Measurements from ENCODE around the gene MYO1E. TPM values are rescaled to one million over a fixed set of nuclear protein-coding genes. Genes with fewer than 3 reads are reported as not detected.

Gene MYO1E
- total and polyA plus RNA-seq, 10 donors, result 21.3 to 115 (median 65.6) TPM

DNA sequence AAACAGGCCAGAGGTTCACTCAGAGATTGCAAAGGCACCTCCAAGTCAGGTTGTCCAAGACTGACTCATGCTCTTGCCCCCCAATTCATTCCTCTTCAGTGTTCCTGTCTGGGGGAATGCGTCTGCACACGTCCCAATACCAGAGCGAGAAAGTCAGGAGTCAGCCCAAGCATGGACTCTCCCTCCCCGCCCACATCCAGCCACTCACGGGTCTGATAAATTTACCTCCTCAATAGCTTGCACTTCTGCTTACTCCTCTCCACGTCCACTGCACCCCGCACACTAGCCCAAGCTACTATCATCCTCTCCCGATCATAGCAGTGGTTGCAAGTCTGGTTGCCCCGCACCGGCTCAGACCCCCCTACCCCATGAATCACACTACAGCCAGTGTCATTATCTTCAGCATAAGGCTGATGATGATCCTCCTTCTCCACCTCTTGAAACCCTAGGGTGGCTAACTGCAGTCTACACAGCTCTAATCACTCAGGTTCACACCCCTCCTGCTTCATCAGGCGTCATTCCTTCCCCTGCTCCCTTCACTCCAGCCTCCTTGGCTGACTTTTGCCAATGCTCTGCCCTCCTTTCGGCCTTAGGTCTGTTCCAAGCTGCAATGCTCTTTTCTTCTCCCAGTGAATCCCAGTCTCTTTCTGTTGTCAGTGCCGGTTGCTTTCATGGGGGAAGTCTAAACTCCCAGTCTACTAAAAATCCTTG, 27.6 kb upstream of the MYO1E start:
- TF ChIP-seq POLR2AphosphoS5 (IDR thresholded peaks at IDR 0.05) (no peak), POLR2A (IDR thresholded peaks at IDR 0.05) (no peak), CTCF (IDR thresholded peaks at IDR 0.05 in 8 of 11, conservative IDR thresholded peaks at IDR 0.05 in 3 of 11) (no peak)
- Histone ChIP-seq H3K27me3 (replicated peaks in 1 of 7) (no peaks in the 10 kb centered on the region), H3K36me3 (no peaks in the 10 kb centered on the region), H3K27ac (peak overlapping the region in 5 of 8 donors; percentile 53 to 78 (median 63)), H3K4me3 (no peak overlapping the region), H3K9me3 (no peaks in the 10 kb centered on the region), H3K4me1 (peaks cover 5 to 55% (median 35%) of the 10 kb centered on the region in 6 donors)
- DNase-seq, result peak; percentile 67
- WGBS, 5 donors, result 70 to 88% (median 82%) methylated on average over 13 of the region's 13 CpGs
- intact Hi-C loops (cut with DNase I; ENCODE audit: low total_unique reads), result no loop called here

DNA sequence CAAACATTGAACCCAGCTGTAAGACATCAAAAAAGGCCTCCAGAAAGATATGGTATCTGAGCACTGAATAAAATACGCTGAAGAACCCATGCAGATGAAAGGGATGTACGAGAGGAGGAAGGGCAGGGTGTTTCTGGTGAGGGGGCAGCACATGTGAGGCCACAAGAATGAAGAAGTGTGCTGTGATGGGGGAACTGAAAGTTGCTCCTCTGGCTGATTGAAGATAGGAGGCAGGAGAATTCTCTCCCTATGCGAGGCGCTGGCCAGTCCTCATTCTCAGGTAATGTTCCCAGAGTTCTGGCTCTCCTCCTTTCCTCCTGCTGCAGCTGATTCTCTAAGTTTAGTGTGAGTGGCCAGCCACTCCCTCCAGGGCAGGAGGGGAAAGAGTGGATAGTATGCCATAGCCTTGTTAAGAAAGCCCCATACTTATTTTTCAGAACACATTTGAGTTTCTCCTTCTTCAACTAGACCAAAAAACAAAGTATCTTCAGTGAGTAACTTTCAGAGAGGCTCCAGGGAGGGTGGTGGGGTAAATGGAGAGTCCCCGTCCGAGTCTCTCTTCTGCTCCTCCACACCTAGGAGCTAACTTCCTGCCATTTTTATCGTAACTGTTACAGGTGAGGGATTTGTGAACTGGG, 26.9 kb upstream of the MYO1E start:
- peak overlapping the region in 6 of 8 donors; percentile 35 to 78 (median 59) for H3K27ac ChIP-seq
- TF ChIP-seq POLR2AphosphoS5 (IDR thresholded peaks at IDR 0.05) (peak in 1 of 3 donors; percentile 49), POLR2A (IDR thresholded peaks at IDR 0.05) (no peak), CTCF (IDR thresholded peaks at IDR 0.05 in 8 of 11, conservative IDR thresholded peaks at IDR 0.05 in 3 of 11) (no peak)
- no peaks in the 10 kb centered on the region for H3K27me3 ChIP-seq (replicated peaks in 1 of 7)
- H3K9me3 ChIP-seq, result no peaks in the 10 kb centered on the region
- 44 to 52% (median 49%) methylated on average over 7 of the region's 7 CpGs for WGBS, 5 donors
- peaks cover 5 to 48% (median 35%) of the 10 kb centered on the region in 6 donors for H3K4me1 ChIP-seq
- no peaks in the 10 kb centered on the region for H3K36me3 ChIP-seq
- intact Hi-C loops (cut with DNase I; ENCODE audit: low total_unique reads), result no loop called here
- no peak overlapping the region for H3K4me3 ChIP-seq
- DNase-seq, result peak; percentile 76

- DNase-seq, result no peak
Measured at GRCh38 chr15:59398220-59398619, 25.5 kb upstream of the MYO1E start.

More at GRCh38 chr15:59398220-59398619, 25.5 kb upstream of the MYO1E start:
- 72 to 77% (median 75%) methylated on average over 1 of the region's 1 CpG for WGBS, 5 donors
- Histone ChIP-seq H3K36me3 (no peaks in the 10 kb centered on the region), H3K9me3 (no peaks in the 10 kb centered on the region), H3K27ac (peak overlapping the region in 5 of 8 donors; percentile 7 to 78 (median 55)), H3K27me3 (replicated peaks in 1 of 7) (no peaks in the 10 kb centered on the region), H3K4me1 (peaks cover 5 to 44% (median 35%) of the 10 kb centered on the region in 6 donors), H3K4me3 (no peak overlapping the region)
- TF ChIP-seq CTCF (IDR thresholded peaks at IDR 0.05 in 8 of 11, conservative IDR thresholded peaks at IDR 0.05 in 3 of 11) (no peak), POLR2AphosphoS5 (IDR thresholded peaks at IDR 0.05) (no peak), POLR2A (IDR thresholded peaks at IDR 0.05) (no peak)
- intact Hi-C loops (cut with DNase I; ENCODE audit: low total_unique reads), result no loop called here

Data from spleen (tissue), 11 donors.